AG09309 (cell line): ENCODE measurements around the gene ABL1.

Experiments used
- DNase-seq: peaks from one replicate; pipeline ENCODE4 v3.0.0-alpha.2; 2010; ENCODE audit warnings: low read depth
- H3K4me3 ChIP-seq: 2 replicates; pipeline ENCODE4 v1.5.1; 2011; ENCODE audit warnings: mild to moderate bottlenecking, low read depth, low read length, moderate library complexity; ENCODE audit not compliant: control insufficient read depth
- TF ChIP-seq, protein P1 (sequence below): IDR thresholded peaks from 2 replicates; pipeline ENCODE4 v1.5.1; 2011; ENCODE audit warnings: mild to moderate bottlenecking, low read depth, low read length, inconsistent platforms; ENCODE audit not compliant: insufficient read depth, control insufficient read depth; ENCODE audit errors: missing control alignments

The ABL1 gene

DNA sequence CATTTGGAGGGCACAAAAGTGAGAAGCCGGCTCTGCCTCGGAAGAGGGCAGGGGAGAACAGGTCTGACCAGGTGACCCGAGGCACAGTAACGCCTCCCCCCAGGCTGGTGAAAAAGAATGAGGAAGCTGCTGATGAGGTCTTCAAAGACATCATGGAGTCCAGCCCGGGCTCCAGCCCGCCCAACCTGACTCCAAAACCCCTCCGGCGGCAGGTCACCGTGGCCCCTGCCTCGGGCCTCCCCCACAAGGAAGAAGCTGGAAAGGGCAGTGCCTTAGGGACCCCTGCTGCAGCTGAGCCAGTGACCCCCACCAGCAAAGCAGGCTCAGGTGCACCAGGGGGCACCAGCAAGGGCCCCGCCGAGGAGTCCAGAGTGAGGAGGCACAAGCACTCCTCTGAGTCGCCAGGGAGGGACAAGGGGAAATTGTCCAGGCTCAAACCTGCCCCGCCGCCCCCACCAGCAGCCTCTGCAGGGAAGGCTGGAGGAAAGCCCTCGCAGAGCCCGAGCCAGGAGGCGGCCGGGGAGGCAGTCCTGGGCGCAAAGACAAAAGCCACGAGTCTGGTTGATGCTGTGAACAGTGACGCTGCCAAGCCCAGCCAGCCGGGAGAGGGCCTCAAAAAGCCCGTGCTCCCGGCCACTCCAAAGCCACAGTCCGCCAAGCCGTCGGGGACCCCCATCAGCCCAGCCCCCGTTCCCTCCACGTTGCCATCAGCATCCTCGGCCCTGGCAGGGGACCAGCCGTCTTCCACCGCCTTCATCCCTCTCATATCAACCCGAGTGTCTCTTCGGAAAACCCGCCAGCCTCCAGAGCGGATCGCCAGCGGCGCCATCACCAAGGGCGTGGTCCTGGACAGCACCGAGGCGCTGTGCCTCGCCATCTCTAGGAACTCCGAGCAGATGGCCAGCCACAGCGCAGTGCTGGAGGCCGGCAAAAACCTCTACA lies 49.8 kb downstream of the ABL1 start:
- no peak for DNase-seq
- TF ChIP-seq, protein P1, sequence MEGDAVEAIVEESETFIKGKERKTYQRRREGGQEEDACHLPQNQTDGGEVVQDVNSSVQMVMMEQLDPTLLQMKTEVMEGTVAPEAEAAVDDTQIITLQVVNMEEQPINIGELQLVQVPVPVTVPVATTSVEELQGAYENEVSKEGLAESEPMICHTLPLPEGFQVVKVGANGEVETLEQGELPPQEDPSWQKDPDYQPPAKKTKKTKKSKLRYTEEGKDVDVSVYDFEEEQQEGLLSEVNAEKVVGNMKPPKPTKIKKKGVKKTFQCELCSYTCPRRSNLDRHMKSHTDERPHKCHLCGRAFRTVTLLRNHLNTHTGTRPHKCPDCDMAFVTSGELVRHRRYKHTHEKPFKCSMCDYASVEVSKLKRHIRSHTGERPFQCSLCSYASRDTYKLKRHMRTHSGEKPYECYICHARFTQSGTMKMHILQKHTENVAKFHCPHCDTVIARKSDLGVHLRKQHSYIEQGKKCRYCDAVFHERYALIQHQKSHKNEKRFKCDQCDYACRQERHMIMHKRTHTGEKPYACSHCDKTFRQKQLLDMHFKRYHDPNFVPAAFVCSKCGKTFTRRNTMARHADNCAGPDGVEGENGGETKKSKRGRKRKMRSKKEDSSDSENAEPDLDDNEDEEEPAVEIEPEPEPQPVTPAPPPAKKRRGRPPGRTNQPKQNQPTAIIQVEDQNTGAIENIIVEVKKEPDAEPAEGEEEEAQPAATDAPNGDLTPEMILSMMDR: no peak
- no peak overlapping the region for H3K4me3 ChIP-seq

DNA sequence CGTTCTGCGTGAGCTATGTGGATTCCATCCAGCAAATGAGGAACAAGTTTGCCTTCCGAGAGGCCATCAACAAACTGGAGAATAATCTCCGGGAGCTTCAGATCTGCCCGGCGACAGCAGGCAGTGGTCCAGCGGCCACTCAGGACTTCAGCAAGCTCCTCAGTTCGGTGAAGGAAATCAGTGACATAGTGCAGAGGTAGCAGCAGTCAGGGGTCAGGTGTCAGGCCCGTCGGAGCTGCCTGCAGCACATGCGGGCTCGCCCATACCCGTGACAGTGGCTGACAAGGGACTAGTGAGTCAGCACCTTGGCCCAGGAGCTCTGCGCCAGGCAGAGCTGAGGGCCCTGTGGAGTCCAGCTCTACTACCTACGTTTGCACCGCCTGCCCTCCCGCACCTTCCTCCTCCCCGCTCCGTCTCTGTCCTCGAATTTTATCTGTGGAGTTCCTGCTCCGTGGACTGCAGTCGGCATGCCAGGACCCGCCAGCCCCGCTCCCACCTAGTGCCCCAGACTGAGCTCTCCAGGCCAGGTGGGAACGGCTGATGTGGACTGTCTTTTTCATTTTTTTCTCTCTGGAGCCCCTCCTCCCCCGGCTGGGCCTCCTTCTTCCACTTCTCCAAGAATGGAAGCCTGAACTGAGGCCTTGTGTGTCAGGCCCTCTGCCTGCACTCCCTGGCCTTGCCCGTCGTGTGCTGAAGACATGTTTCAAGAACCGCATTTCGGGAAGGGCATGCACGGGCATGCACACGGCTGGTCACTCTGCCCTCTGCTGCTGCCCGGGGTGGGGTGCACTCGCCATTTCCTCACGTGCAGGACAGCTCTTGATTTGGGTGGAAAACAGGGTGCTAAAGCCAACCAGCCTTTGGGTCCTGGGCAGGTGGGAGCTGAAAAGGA lies 50.7 kb downstream of the ABL1 start:
- no peak overlapping the region for H3K4me3 ChIP-seq
- TF ChIP-seq, protein P1: no peak
- no peak for DNase-seq

DNA sequence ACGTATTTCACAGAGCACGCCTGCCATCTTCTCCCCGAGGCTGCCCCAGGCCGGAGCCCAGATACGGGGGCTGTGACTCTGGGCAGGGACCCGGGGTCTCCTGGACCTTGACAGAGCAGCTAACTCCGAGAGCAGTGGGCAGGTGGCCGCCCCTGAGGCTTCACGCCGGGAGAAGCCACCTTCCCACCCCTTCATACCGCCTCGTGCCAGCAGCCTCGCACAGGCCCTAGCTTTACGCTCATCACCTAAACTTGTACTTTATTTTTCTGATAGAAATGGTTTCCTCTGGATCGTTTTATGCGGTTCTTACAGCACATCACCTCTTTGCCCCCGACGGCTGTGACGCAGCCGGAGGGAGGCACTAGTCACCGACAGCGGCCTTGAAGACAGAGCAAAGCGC lies 51.9 kb downstream of the ABL1 start:
- no peak overlapping the region for H3K4me3 ChIP-seq
- TF ChIP-seq, protein P1: no peak
- DNase-seq: no peak

DNA sequence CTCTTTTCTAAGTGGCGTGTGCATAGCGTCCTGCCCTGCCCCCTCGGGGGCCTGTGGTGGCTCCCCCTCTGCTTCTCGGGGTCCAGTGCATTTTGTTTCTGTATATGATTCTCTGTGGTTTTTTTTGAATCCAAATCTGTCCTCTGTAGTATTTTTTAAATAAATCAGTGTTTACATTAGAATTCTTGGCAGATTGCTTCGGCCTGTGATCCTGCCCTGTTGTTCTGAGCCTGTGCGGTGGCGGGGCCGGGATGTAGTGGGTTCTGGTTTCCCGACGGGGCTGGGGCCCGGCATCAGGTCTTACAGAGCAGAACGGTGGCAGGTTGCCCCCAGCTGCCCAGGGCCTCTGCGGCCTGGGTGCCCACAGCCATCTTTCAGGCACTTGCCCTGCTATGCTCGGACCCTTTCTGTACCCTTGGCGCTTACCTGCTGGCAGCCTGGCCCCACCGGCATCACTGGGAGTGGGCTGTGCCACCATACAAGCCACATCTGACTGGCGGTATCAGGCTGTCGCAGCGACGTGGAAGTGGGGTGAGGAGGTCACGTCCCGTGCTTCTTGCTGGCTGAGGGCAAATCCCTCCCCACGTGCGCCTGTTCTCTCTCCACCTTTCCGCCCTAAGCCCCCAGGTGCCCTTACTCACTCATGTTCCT lies 52.6 kb downstream of the ABL1 start:
- no peak overlapping the region for H3K4me3 ChIP-seq
- TF ChIP-seq, protein P1: no peak
- DNase-seq: no peak

DNA sequence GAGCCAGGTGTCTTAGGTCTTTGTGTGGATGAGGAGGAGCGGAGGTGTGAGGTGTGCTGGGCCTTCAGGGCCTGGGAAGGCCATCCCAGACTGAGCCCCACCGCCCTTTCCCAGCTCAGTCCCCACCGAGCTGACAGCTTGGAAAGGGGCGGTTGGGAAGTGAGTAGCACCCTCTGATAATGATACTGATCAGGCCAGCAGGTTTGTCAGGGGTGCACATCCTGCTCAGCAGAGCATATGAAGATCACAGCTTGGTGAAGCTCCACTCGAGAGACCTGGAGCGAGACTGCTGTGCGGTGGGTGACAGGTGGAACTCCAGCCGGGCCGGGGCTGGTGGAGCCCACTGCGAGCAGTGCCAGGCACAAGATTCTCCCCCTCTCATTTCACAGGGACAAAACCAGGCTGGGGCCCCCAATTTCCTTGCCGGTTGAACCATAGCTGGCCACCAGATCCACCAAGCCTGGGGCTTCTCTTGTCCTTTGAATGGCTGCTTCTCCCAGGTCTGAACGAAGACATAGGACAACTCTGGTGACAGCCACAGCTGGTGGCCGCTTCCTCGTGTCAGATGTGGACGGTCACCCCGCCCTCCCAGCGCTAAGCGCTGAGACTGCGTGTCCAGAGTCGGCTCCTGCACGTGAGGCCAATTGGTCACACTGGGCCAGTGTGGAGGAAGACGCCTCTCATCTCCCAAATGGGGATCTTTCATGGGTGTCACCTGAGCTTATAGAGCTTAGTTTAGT lies 53.3 kb downstream of the ABL1 start:
- no peak overlapping the region for H3K4me3 ChIP-seq
- TF ChIP-seq, protein P1: no peak
- DNase-seq: no peak
